Central memory CD4-positive, alpha-beta T cell (primary cell): ENCODE results near the gene ASNSD1.

Experiments used
- DNase-seq: peaks from one replicate; pipeline ENCODE4 v3.0.0; 2022
- total RNA-seq, 3 experiments: gene quantifications; one replicate each; lab custom pipeline; 2026; lab: John Stamatoyannopoulos, UW

The ASNSD1 gene
- 16.0 to 44.2 (median 31.0) reads per million in 3 experiments for total RNA-seq

DNA sequence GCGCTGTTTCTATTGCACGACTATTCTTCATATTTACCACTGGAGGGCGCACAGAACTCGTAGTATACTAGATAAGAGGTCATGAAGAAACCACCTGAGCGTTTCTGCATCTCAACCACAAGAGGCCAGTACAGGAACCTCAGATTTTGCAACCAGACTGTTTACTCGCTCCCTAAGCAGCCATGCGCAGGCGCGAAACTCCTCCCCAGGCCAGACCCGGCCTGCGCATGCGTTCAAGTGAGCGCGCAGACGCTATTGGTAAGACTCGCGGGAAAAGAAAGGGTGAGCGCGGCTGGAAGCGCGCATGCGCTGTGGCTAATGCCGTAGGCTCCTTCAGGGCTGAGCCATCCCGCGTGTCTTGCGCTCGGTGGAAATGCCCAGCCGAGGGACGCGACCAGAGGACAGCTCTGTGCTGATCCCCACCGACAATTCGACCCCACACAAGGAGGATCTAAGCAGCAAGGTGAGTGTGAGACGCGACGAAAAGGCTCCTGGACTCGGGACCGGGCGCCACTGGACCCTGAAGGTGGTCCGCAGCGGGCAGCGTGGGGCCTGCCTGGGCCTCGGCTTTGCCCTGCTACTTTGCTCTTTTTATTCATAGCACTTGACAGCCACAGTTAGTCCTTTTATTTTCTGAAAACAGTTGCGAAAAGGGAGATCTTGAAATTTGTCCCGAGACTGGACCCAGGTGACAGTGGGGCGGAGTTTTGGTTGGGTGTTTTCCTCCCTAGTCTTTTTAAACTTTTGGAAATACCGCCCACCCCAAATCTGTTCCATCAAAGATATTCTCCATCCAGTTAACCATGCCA, at the start of gene ASNSD1:
ASNSD1 (plus strand) TSS at position 312 of the 809 bp plus-strand sequence. CDS start 4,674 bp downstream, outside the sequence.
- peak; percentile 100 for DNase-seq

DNA sequence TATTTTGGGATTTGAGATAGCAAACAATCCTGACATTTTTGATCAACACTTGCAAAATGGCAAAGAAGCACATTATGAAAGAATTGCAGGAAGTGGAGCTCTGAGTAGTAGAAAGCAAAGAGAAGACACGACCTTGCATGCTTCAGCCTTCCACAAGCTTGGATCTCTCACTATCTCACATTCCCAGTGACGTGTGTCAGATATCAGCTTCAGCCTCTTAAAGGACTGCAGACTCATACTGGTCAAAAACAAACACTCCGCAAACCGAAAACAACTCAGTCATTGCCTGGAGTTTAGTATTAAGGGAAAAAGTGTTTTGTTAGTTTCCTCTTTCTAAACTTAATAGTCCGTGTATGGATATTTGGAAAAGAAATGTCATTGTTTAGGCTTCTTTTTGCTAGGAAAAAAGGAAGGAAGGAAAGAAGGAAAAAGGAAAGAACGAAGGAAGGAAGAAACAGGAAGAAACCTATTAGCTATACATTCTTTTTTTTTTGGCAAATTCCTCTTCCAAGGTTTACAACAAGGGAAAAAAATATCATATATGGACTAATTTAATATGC, 48.1 kb upstream of the ASNSD1 start:
- DNase-seq, result no peak

DNA sequence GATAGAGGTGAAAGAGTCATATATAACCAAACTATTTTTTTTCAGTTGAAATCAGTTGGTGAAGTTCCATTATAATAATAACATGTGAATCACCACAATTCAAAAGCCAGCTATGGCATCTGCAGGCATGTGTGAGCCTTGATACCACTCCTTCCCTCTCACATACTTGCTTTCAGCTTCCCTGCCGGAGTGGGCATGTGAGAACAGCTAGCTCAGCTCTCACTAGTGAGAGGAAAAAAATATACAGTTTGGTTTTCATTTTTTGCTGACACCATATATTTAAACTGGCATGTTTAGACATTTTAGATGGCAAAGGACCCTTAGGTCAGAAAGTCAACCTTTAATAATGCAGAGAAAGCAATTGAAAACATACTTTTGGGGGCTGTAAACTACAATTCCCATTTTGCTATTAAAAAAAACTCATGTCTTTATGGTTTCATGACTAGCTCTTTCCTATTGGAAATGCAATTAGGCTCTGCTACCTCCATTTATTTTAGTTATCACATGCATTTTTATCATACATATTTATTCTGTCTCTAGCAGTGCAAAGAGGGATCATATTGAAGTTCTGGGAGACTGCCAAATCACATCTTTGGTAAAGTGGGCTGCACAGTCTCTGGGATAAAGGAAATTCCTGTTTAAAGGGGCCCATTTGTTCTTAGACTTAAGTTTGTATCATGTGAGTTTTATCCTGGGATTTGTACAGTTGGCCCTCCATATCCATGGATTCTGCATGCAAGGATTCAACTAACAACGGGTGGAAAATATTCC, 47.4 kb upstream of the ASNSD1 start:
- no peak for DNase-seq

DNA sequence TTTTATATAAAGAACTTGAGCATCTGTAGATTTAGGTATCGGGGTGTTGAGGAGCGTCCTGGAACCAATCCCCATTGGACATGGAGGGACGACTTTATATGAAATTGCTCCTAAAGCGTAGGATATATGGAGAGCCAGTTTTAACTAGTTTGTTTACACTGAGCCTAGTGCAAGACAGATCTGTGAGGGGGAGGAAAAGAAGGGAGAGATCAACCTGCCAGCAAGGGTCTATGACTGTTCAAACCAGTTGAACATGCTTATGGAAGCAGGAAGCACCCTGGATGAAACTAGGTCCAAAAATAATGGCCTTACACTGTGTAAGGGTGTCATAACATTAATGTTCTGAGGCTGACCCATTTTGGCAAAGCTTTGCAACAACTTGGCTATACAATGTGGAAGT, 46.7 kb upstream of the ASNSD1 start:
- DNase-seq, result no peak

DNA sequence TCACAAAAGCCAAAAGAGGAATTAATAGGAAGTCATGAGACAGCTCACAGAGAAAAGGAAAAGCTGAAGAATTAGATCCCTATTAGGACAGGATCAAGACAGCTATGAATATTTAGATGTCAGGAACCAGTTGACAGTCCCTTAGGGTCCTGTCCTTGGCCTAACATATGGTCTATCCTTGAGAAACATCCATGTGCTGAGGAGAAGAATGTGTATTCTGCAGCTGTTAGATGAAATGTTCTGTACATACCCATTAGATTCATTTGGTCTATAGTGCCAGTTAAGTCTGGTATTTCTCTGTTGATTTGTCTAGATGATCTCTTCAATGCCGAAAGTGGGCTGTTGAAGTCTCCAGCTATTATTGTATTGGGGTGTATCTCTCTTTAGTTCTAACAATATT, 43.1 kb upstream of the ASNSD1 start:
- no peak for DNase-seq

DNA sequence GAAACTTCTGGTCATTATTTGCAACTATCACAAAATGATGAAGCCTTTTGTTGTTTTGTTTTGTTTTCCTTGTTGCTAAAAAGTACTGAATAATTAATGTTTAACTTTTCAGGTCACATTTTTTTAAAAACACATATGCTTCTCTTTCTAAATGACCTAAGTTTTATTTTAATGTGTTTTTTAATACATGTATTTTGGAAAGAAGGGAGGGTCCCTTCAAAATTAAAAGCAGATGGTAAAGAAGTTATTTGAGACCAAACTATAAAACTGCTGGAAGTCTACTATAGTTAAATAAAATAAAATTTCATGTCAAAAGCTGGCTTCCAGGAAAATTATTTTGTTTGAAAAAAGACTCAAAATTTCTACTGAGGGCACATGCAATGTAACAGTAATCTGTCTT, 39.5 kb upstream of the ASNSD1 start:
- no peak for DNase-seq

DNA sequence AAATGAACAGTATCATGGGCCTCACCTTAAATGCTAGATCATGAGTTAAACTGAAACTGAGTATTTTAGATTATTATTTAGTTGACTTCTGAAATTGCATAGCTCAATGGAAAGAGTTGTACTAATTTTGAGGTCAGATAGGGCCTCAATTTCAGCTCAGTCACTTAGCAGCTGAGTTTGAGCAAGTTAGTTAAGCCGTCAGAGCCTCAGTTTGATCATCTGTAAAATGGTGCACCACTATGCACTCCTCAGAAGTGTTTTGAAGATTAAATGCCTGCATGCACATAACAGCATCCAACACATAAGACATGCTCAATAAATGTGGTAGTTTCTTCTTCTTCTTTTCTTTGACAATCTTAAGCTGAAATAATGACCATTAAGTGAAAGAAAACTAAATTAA, 38.2 kb upstream of the ASNSD1 start:
- DNase-seq, result no peak

DNA sequence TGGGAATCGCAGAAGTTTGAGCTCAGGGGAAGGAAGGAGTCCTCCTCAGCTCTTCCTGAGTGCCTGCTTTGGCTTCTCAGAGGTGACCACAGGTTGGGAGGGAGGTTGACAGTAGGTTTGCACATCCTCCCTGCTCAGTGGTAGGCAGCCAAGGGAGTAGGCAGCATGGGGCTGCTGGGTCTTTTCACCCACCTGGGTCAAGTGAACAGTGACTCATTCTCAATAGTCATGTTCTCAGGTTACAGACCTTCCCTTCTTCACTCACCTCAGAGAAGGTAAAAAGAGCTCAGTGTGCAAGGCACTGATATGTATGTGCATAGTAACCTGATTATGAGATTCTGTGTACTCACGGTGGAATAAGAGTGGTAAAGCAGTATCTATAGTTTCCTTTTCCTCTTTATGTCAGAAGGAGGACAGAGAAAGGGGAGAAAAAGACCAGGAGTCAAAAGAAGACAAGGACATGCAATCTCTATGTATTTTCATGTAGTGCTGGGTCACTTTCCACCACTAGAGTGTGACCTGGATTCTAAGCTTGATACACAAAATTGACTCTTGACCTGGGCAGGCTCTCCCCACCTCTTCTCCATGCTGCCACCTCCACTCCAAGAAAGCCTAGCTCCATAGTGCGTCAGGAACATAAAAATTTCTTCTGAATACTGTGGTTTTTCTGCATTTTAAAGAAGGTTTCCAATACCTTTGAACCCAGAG, 36.5 kb upstream of the ASNSD1 start:
- DNase-seq, result no peak

DNA sequence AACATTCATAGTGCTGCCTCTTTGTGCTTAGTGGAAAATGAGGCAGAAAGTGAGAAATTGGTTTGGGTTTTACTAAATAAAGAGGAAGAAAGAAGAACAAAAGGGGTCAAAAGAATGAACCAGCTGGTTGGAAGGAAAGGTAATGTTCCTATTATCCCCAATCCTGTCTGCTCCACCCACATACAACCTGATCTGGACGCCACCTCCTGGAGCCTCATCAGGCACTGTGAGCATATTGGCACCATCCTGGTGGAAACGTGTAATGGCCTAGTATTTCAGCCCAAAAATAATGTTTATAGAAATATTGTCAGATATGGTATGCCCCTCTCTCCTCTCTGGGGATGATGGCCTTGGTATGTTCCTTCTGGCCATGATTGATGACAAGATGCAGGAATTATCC, 35.6 kb upstream of the ASNSD1 start:
- no peak for DNase-seq

DNA sequence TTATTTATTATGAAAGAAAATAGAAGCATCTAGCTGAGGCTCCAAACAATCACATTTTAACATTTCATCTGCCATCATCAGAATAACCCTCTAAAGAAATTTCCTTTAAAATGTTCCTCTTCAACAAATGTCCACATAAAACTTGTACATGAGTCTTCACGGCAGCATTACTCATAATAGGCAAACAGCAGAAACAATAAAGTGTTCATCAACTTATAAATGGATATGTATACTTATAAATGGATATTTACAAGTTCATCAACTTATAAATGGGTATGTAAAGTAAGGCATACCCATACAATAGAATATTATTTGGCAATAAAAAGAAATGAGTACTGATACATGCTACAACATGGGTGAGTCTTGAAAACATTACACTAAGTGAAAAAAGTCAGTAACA, 33.5 kb upstream of the ASNSD1 start:
- DNase-seq, result no peak

DNA sequence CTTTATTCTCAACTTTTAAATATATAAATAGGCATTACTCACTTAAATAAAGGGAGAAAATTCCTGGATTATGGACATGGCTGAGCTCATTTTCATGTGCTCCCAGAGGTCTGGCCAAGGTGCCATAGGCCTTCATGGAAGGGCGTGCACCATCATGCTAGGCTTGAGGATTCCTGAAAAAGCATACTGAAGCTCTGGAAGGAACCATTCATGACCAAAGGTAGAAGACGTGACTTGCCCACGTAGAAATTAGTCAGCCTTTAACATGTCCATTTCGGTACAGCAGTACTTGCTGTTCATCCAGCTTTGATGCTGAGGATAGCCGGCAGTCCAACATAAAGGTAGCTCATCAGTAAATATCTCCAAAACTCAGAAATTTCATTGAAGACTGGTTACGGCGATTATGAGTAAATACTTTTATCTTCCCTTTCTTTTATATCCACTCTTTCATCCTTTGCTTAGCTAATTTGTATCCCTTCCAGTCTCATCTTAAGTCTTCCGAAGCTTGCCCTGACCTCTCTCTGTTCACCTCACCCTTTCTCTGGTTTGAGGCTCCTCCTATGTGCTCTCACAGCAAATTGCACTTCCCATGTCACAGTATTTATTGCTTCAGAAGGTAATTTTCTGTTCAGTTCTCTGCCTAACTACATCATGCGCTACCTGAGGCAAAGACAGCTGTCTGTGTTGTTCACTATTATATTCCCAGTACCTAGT, 32.3 kb upstream of the ASNSD1 start:
- no peak for DNase-seq

DNA sequence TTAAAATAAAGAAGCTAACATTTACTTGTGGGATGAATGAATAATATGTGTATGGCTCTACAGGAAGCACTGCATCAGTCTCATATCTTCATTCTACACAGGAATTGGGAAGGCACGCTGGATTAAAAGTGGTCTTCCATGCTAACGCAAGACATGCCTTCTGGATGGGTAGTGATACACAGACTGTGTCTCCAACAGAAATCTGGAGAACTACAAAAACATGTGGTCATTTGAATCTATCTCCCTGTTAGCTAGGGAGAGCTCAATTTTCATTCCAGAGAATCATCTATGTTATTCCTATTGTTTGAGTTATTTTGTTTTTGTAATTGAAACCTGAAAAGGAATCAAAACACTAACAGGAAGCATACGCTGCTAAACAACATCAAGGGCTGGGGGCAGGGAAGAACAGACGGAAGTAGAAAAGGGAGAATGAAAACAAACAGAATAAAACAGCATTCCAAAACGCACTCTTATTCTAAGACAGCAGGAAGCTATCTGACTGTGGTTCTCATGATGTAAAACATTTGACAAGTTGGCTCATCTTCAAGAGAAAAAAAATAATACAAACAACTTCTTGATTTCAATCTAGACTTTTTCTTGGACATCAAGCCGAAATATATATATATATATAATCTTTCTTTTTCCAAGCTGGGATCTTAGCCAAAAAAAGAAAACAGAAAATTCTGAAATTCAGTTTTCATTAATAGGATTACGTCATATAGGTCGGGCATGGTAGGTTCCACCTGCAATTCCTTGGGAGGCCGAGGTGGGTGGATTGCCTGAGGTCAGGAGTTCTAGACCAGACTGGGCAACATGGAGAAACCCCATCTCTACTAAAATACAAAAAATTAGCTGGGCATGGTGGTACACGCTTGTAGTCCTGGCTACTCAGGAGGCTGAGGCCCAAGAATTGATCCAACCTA, 31.5 kb upstream of the ASNSD1 start:
- no peak for DNase-seq

DNA sequence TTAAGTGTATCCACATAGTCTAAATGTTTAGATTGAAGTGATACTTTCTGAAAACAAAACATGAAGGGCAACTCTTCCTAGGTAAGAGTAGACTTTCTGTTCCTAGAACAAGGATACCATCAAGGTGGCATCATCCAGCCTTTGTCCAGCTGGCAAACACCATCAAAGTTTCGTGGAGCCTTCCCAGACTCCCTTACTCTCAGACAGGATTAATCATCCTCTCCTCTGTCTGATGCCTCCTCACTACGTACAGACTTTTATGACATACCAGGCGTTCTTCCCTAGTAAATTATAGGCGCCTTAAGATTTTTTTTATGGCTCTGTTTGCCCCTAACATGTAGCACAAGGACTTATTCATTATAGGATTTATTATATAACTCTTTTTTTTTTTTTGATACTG, 29.4 kb upstream of the ASNSD1 start:
- DNase-seq, result no peak

DNA sequence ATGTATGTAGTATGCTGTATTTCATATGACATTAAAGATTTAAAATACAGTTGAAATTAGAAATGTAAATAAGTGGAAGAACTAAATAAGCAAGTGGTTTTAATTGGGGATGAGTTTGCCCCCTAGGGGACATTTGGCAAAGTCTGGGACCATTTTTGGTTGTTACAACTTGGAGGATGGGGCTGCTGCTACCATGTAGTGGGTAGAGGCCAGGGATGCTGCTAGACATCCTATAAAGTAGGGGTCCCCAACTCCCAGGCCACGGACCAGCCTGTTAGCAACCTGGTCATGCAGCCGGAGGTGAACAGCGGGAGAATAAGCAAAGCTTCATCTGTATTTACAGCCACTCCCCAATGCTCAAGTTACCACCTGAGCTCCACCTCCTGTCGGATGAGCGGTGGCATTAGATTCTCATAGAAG, 27.9 kb upstream of the ASNSD1 start:
- DNase-seq, result peak; percentile 24

DNA sequence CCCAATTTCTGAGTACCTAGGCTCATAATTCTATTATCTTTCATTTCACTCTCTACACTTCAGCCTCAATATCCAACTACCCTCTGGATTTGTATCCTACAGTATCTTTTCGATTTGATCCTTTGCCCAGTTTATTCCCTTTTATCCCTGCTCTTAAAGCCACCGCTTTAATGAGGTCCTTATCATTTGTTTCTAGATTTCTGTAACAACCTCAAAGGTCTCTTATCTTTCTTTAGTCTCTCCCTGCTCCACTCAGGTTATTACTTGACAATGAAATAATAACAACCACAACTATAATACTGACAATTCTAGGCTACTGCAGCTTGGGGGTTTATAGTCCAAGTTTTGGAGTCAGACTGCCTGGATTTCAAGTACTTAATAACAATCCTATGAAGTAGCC, 25.9 kb upstream of the ASNSD1 start:
- DNase-seq, result no peak

DNA sequence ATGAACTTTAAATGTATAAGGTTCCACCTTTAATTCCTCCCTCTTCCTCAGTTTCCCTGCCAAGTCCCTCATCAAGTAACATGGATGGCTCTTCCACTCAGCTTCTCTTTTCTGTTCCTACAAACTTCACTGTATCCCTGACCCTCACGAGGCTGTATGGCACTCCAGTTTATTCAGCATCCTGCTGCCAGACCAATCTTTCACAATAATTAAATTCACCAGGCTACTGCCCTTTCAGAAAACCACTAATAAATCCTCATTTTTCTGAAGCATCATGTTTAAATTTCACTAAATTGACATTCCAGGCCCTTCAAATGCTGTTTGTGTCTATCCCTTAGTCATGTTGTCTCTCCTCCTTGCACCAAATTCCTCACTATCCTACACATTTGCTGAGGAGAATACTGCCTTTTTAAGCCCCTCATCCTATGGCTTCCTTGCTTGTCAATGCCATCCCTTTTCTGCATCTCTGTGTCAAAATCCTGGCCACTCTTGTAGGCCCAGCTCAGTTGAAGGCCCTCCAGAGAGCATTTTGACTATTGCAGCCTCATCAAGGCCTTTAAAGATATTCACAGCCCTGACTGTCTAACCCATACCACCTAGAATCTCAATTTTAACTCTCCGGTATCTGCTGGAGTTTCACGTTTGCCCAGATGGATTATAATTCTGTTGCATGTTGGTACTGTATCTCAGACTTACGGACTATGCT, 22.8 kb upstream of the ASNSD1 start:
- no peak for DNase-seq

DNA sequence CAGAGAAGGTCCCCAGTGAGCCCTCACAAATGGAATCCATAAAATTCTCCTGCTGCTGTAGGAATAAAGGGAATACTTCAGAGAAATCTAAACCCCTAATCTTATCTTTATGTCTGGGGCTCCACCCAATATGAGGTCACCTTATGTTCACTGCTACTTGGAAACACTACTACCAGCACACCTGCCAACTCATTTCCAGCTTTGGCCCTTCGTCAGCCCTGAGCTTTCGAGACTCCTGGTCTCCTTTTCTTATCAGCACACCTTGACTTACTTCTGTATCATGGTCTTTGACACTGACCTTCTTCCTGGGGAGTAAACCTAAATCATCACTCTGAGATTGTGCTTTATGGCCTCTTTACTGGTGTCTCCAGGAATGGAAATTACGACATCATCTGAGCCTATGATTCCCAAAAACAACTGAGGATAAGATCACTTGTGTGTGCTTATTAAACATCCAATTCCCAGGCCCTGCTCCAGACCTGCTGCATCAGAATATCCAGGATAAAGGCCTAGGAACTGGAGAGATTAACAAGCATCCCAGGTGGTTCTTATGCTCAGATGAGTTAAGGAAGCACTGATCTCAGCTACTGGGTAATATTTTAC, 22.2 kb upstream of the ASNSD1 start:
- DNase-seq, result no peak

DNA sequence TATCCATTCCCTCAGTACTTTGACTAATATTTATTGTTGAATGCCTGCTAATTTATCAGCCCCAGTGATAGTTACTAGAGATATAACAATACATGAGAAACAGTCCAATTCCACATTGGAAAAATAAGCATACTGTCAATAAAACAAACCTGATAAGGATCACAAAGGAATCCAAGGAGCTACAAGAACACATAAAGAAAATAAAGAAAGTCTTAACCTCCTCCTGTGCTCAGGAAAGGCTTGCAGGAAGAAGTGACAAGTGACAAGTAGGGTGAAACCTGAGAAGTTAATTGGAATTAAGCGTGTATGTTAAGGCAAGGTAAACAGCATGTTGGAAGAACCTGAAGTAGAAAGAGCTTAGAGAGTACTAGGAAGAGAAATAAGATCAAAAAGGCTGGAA, 20.3 kb upstream of the ASNSD1 start:
- no peak for DNase-seq

DNA sequence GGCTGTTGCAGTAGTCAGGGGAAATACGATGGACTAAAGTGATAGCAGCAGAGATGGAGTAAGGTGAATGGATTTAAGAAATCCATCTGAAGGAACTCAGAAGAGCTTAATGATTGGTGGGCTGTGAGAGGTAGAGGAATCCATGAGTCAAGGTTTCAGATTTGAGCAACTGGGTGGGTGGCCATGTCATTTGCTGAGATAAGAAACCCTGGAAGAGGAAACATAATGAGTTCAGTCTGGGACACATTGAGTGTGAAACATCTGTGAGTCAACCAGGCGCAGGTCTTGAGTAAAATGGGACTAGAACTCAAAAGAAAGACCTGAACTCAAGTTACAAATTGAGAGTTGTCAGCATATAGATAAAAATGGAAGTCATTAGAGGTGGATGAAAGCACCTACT, 19.7 kb upstream of the ASNSD1 start:
- DNase-seq, result no peak

DNA sequence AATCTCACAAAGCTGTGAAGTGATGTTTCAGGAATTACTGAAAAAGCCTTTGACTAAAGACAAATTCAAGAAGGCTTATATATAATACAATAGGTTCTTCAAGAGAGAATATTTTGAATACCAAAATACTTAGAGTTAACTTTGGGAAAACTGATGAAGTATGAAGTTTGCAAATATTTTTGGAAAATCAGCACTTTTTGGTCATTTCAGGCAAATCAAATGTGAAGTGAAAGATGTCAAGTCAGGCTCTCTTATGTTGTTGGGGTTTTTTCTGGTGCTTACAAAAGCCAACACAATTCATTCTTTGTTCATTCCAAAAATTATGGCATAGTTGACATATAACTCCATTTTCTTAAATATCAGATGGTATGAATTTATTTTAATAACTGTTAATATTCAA, 14.7 kb upstream of the ASNSD1 start:
- DNase-seq, result no peak
